Activated CD4-positive, alpha-beta T cell treated with anti-CD3 and anti-CD28 coated beads, Interleukin-2, Interleukin-6, amounts not matched to agents 100 ng/mL and 50 ng/mL, durations not matched to agents 16 hours and 8 hours (primary cell): ENCODE measurements around the gene ROBO1.
"Not testable (repeated sequence)": the region's sequence is repeated elsewhere in the genome, so short reads cannot be mapped to it uniquely, and the experiment has no call there.

Source experiments
- DNase-seq: peaks from one replicate; pipeline ENCODE4 v3.0.0-alpha.2; 2020

The ROBO1 gene

GRCh38 chr3:78895528-78895927 lies 872.3 kb downstream of the ROBO1 start:
- no peak for DNase-seq

DNA sequence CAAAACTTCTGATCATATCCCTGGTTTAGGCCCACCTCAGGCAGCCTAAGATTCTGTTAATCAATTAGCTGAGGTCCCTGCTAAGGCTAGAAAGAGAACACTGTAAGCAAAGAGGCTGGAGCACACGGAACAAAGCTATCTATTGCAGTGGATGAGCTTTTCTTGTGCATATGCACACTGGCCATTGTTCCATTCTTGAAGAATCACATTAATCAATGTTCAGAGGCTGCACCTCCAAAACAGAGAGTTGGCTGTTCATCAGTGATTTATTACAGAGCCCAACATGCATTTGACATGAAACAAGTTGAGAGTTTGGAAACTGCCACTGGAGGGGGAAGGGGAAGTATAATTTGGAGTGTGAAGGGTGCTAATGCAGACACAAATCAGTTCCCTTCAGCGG lies 873.0 kb downstream of the ROBO1 start:
- no peak for DNase-seq

DNA sequence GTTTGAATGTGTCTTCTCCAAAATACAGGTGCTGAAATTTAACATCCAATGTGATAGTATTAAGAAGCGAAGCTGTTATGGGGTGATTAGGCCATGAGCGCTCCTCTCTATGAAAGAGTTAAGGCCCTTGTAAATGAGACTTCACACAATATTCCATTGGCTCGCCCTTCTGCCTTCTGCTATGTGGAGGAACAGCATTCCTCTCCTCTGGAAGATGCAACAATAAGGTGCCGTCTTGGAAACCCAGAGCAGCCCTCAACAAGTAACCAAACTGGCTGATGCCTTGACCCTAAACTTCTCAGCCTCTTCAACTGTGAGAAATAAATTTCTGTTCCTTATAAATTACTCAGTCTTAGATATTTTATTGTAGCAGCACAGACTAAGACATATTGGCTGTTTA lies 874.6 kb downstream of the ROBO1 start:
- no peak for DNase-seq

DNA sequence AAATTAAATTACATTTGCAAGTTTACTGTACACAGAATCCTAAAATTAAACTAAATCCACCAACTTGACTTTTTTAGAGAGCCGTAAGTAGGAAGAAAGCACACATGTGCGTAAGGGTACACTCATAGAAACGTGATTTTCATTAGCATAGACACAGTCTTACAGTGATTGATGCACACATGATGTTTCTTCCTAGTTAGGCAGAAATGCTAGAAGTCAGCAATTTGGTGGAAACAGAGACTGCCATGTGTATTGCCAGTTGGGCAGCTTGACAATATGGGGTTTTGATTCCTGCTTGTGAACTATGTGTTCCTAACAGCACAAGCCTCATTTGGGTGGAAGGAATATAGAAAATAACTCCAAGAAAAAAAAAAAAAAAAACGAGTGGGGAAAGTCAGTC lies 878.5 kb downstream of the ROBO1 start:
- no peak for DNase-seq

DNA sequence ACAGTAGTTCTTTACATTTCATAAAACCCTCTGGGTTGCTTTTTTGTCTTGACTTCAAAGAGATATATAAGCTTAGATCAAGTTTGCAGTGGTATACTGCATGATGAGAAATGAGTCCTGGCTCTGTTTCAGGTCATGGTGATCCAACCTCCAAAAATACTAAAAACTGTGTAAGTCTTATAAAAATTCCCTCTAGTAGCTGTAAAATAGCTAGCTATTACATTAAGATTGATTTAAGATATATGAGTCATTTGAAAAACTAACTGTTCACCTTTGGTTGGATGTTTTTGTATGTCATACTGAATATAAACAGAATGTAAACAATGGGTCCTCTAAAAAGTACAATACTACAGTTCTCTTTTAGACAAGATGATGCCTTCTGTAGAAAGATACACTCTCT lies 879.2 kb downstream of the ROBO1 start:
- no peak for DNase-seq

DNA sequence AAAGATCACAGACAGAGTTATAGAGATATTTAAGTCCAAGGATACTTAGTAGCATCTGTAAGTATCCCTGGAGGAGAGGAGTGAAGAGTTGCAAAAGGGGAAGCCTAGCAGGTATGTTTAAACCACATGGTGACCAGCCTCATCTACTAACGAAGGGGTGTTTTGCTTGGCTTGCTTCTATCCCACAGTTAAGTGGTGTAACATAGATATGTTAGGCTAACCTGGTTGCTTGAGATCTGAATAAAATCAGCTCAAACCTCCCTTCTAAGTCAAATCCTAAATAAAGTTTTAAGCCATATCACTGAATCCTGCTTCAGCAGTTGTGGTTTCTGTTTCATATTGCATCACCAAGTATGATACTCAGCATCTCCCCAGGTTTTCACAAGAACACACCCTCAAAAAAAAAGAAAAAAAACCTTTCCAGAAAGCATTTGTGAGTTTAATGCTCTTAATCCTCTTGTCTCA lies 880.2 kb downstream of the ROBO1 start:
- DNase-seq, result no peak

DNA sequence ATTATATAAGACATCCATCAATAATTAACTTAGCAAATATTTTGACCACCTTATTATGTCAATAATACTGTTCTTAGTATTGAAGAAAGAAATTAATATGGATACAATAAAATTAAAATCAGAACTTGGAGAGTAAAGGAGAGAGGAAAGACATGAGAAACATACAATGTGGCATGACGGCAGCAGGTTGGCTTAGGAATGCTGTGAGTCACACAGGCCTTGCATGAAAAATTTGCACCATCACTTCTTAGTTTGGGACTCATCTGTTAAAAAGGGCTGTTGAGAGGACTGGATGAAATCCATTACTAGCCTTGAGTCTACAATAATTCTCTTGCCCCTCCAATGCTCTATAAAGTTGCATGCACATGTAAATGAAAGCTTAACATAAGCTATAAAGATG lies 880.8 kb downstream of the ROBO1 start:
- DNase-seq, result no peak

DNA sequence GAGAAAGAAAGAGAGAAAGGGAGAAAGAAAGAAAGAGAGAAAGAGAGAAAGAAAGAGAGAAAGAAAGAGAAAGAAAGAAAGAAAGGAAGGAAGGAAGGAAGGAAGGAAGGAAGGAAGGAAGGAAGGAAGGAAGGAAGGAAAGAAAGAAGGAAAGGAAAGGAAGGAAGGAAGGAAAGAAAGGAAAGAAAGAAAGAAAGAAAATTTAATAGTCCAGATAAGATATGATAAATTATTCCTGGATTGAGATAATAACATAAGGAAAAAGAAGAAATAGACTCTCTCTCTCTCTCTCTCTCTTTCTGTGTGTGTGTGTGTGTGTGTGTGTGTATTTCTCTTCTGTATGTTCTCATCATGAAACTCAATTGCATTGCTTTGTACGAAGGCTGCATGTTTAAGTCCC lies 883.2 kb downstream of the ROBO1 start:
- DNase-seq, result not testable (repeated sequence)

- no peak for DNase-seq
Observed at GRCh38 chr3:78882251-78882650, 885.5 kb downstream of the ROBO1 start.

DNA sequence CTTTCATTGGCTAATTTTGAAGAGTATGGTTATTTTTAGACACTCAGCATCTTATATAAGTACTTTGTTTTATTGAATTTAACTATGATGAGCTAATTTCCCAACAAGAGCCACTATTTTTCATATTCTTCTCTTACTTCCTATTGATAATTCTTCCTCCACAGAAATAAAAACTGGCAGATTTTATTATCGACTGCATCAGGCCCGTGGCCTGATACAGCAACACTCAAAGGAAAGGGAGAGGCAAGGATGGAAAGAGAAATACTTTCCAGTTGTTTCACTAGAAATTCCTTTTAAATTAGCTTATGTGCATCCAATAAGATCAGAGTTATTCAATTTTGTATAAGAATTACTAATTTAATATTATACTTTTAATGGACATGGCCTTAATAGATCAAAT lies 886.3 kb downstream of the ROBO1 start:
- DNase-seq, result no peak

DNA sequence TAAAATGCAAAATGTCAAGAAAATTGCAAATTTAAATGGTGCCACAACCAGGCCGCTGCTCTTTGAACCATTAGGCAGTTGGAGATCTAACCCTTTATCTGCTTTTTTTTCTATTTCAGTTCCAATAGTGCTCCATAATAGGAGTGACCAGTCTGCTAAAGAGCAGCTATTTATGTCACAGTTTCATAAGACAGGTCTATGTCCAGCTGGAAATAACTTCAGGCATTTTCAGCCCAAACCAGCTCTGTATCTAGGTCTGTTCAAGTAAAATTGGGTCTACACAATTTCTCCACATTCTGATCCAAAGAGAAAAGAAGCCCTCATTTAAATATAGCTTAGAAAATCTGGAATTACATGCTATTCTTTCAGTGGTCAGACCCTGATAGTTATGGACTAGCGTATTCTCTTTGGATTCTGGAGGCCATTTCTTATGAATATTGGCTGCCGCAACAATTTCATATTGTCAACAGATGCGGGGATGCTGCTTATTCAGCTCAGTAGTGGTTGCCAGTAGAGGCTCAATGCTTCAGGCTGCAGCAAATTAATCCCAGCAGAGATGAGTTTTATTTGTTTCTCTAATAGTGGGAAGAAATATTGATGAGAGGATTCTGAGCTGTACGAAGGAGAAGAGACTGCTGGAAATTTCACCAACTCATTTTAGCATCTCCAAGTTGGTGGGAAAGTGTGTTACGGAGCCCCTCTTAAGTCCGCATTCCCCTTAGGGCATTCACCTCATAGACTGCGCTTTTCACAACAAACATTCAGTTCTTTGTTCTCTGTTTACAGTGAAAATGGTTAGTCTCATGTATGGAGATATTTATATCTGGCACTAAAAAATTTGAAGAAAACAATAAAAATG lies 887.0 kb downstream of the ROBO1 start:
- no peak for DNase-seq

- DNase-seq, result no peak
Observed at GRCh38 chr3:78879295-78879860, 888.4 kb downstream of the ROBO1 start.

DNA sequence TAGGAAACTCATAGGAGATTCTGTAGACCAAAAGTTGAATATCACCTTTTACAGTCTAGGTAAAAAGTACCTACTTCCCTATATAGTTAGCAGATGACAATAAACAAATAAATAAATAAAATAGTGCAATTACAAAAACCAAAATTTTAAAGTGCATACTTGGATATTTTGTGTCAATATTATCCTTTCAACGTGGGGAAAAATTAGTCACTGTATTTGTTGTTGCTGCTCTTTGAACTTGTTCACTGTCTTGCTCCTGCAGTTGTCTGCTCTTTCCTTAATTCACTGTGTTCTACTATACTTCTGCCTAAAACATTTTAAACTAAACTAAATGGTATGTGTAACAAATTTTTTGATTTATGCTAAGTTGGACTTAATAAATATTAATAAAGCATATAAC lies 889.0 kb downstream of the ROBO1 start:
- DNase-seq, result no peak

DNA sequence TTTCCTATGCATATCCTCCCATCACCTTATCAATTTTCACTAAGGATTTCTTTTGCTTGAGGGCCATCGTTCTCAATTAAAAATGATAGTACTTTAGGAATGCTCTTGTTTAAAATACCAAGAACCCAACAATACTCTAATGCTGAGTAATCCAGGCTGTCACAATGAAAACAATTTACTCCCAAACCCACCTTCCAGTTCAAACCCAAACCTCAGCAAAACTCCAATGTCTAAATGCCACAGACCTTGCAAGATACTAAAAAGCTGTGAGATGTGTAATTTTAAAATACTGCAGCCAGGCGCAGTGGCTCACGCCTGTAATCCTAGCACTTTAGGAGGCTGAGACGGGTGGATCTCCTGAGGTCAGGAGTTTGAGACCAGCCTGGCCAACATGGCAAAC lies 889.8 kb downstream of the ROBO1 start:
- no peak for DNase-seq

DNA sequence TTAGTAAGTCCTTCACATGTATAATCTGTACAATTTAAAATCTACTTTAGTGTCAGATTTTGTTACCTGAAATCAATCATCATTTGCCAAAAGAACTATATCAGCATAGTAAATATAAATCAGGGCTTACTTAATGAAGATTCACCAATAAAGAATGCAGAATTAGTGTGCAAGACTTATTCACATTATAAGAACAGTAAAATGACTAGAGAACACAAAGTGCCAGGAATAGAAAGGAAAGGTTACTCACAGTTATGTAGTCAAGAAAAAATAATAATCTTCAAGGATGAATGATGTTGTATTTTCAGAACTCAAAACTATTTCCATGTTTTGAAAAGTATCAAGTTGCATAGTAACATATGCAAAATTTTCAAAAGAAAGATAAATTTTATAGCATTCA lies 891.9 kb downstream of the ROBO1 start:
- DNase-seq, result no peak

DNA sequence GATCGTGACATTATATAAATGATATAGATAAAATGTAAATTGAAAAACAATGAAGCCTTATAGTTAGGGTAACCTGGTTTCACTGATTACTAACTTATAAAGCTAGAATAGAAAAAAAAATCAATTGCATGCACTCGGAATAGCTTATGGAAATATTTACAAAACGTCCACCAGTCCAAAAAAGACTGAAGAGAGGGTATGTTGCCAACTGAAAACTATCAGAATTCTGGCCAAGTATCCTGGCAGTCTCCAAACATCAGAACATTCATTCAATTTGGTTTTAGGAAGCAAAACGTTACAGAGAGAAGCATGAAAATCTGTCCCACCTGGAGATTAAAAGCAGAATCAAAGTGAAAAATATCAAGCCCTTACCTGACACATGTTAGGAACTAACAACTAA lies 892.4 kb downstream of the ROBO1 start:
- no peak for DNase-seq

DNA sequence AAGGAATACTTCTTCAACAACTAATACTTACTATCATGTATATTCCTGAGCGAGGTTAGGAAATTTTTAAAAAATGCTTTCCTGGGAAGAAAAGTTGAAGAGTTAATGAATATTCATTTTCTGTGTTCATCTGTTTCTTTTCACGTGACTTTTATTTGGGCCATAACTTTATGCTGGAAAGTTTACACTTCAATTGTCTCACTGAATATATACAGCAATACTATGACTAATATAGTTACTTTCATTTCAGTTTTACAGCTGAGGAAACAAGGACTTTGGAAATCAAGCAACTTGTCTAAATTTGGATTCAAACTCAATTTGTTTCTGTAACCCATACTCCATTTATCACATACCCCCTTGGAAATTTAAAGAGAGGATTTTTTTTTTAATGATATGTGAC lies 894.2 kb downstream of the ROBO1 start:
- no peak for DNase-seq

GRCh38 chr3:78872195-78872594 lies 895.6 kb downstream of the ROBO1 start:
- DNase-seq, result no peak

DNA sequence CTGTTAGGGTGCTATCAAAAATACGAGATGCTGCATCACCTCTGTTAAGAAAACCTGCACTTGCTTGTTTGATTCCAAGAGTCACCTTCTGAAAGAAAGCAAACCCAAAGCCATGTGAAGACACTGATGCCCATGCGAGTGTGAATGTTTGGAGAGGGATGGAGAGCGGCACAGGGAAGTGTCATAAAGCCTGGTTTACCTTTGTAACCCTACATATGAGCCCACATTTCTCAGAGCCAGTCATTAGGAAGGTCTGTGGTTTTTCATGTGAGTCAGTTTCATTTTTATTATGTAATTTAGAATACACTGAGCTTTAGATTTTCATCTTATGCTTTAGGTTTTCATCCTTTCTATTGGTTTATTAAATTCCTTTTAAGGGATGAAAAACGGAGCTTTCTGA lies 896.8 kb downstream of the ROBO1 start:
- no peak for DNase-seq

GRCh38 chr3:78870484-78870883 lies 897.3 kb downstream of the ROBO1 start:
- no peak for DNase-seq

DNA sequence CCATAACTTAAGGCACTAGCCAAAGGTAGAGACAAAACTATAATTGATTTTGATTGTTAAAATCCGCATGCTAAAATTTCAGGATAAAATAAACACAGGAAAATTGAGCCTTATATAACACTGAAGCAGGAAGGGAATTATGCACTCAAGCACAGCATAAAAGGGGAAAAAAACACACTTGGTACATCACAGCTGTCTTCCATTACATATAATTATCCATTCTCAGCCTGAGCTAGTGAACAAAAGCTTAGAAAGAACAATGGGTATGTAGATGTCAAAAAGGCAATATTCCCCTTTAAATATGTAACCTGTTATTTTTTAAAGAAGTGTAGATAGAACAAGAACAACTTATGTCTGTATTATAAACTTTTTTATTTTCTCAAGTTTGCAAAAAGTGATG lies 899.2 kb downstream of the ROBO1 start:
- no peak for DNase-seq

GRCh38 chr3:78867409-78868372 lies 900.1 kb downstream of the ROBO1 start:
- DNase-seq, result no peak
